Measurements from ENCODE around the gene TK1.
"Not testable (repeated sequence)": the region's sequence is repeated elsewhere in the genome, so short reads cannot be mapped to it uniquely, and the experiment has no call there.

TK1 gene

DNA sequence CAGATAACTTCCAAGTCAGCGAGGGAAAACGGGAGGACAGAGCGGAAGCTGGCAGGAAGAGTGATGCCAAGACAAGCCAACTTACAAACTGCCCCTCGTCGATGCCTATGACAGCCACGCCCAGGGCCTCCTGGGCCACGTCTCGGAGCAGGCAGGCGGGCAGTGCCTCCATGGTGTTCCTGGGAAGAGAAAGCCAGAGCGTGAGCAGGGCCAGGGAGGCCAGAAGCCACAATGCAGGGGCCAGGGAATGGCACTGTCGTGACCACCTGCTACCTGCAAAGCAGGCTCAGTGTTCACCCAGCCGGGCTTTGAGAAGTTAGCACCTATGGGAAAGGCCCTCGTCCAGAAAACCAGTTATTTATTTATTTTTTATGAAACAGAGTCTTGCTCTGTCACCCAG is 4.3 kb downstream of the TK1 start:
- H3K9ac ChIP-seq (ENCODE audit: low read length): no peak overlapping the region
- H3K4me3 ChIP-seq (ENCODE audit: low read length): no peak overlapping the region
- H3K4me1 ChIP-seq (ENCODE audit: control insufficient read depth, insufficient read depth, low read length): peaks cover 8% of the 10 kb centered on the region
- H3K27me3 ChIP-seq (ENCODE audit: control insufficient read depth, insufficient read depth, low read length): no peaks in the 10 kb centered on the region
- no peaks in the 10 kb centered on the region for H3K36me3 ChIP-seq (ENCODE audit: control insufficient read depth, insufficient read depth, low read length)
- H3K27ac ChIP-seq (ENCODE audit: low read depth, low read length): no peak overlapping the region

DNA sequence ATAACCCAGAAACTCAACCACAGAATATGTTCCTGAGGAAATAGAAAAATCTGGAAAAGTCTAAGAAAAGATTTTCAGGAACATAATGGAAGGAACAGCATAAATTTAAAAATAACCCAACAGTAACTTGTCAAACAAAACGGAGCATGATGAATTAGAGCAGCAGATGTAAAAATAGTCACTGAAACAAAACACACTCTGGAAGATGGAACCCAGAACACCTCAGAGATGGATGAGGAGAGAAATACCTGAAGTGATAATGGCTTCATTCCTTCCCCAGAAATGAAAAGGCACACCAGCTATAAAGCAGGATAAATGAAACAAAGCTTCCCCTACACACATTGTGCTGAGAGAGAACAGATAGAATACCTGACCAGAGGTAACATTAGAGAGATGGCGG is 6.3 kb downstream of the TK1 start:
- H3K4me3 ChIP-seq (ENCODE audit: low read length): no peak overlapping the region
- H3K4me1 ChIP-seq (ENCODE audit: control insufficient read depth, insufficient read depth, low read length): peaks cover 12% of the 10 kb centered on the region
- peak overlapping the region; percentile 57 for H3K27ac ChIP-seq (ENCODE audit: low read depth, low read length)
- H3K9ac ChIP-seq (ENCODE audit: low read length): no peak overlapping the region
- no peaks in the 10 kb centered on the region for H3K36me3 ChIP-seq (ENCODE audit: control insufficient read depth, insufficient read depth, low read length)
- no peaks in the 10 kb centered on the region for H3K27me3 ChIP-seq (ENCODE audit: control insufficient read depth, insufficient read depth, low read length)

DNA sequence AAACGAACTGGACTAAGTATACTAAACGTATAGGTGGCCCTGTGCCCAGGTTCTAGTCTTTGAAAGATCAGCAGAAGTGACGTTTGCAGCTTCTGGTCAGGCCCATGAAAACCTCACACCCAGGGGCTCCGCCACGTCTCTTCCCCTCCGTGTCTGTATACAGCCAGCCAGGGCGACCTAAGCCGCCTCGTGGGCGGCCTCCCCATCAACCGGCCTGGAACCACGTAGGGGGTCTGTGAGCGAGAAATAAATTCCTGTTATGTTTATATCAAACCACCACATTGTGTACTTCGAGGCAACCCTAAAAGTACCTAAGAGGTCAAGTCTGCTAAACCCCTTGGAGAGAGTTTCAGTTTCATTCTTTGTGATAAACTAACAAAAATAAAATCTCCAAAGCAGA is 6.8 kb downstream of the TK1 start:
- Histone ChIP-seq H3K4me1 (ENCODE audit: control insufficient read depth, insufficient read depth, low read length) (peaks cover 11% of the 10 kb centered on the region), H3K9ac (ENCODE audit: low read length) (no peak overlapping the region), H3K4me3 (ENCODE audit: low read length) (no peak overlapping the region), H3K36me3 (ENCODE audit: control insufficient read depth, insufficient read depth, low read length) (no peaks in the 10 kb centered on the region), H3K27me3 (ENCODE audit: control insufficient read depth, insufficient read depth, low read length) (no peaks in the 10 kb centered on the region), H3K27ac (ENCODE audit: low read depth, low read length) (peak overlapping the region; percentile 57)

DNA sequence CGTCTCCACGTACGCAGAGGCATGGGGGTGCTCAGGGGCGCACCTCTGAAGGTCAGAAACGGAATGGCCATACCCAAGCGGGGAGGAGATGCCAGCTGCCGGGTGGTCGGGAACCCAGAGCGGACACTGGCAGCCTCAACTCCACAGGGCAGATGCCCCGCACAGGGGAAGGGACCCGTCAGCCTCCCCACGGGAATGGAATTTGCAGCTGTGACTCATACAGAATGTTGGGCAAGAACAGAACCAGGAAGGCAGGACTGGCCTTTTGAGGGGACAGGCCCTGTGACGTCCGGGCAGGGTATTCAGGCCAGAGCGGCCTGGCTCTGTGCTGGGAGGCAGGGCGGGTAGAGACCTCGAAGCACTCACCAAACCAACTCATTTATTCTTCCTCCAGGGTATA is 7.5 kb downstream of the TK1 start:
- H3K4me3 ChIP-seq (ENCODE audit: low read length): no peak overlapping the region
- no peaks in the 10 kb centered on the region for H3K36me3 ChIP-seq (ENCODE audit: control insufficient read depth, insufficient read depth, low read length)
- H3K4me1 ChIP-seq (ENCODE audit: control insufficient read depth, insufficient read depth, low read length): peaks cover 9% of the 10 kb centered on the region
- no peaks in the 10 kb centered on the region for H3K27me3 ChIP-seq (ENCODE audit: control insufficient read depth, insufficient read depth, low read length)
- H3K27ac ChIP-seq (ENCODE audit: low read depth, low read length): peak overlapping the region; percentile 23
- no peak overlapping the region for H3K9ac ChIP-seq (ENCODE audit: low read length)

DNA sequence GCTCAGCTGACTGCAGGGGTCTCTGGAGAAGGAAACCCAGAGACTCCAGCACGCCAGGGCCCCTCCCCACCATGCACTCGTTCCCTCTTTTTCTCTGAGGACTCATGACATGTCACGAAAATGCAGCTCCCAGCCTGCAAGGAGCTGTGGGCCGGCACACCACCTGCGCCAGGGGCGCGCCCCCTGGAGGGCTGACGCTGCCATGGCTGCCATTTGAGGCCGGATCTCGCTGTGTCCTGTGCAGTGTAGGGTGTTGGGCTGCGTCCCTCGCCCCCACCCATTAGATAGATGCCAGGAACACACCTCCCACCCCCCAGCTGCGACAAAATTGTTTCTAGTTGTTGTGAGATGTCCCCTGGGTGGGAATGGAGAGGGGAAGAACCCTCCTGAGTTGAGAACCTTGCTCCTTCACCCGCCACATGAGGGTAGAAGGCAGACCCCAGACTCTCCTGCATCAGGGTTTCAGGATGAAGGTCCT is 10.3 kb downstream of the TK1 start:
- H3K4me1 ChIP-seq (ENCODE audit: control insufficient read depth, insufficient read depth, low read length): peaks cover 17% of the 10 kb centered on the region
- H3K27me3 ChIP-seq (ENCODE audit: control insufficient read depth, insufficient read depth, low read length): no peaks in the 10 kb centered on the region
- no peak overlapping the region for H3K27ac ChIP-seq (ENCODE audit: low read depth, low read length)
- no peak overlapping the region for H3K4me3 ChIP-seq (ENCODE audit: low read length)
- no peaks in the 10 kb centered on the region for H3K36me3 ChIP-seq (ENCODE audit: control insufficient read depth, insufficient read depth, low read length)
- no peak overlapping the region for H3K9ac ChIP-seq (ENCODE audit: low read length)

DNA sequence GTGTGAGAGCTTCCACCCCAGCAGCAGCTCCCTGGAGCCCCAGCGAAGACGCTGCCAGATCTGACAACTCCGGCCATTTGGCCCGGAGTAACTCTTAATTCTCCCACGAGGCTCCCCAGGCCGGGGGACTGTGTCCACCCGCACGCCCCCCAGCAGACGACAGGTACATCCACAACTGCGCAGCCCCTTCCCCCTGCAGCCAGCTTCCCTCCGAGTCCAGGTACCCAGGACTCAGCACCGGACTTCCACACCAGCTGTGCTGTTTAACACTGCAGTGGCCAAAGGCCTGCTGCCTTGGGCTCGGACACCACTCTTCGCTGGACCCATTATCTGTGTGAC is 11.2 kb downstream of the TK1 start:
- Histone ChIP-seq H3K4me3 (ENCODE audit: low read length) (no peak overlapping the region), H3K27ac (ENCODE audit: low read depth, low read length) (no peak overlapping the region), H3K9ac (ENCODE audit: low read length) (no peak overlapping the region), H3K27me3 (ENCODE audit: control insufficient read depth, insufficient read depth, low read length) (no peaks in the 10 kb centered on the region), H3K36me3 (ENCODE audit: control insufficient read depth, insufficient read depth, low read length) (peaks cover 3% of the 10 kb centered on the region), H3K4me1 (ENCODE audit: control insufficient read depth, insufficient read depth, low read length) (peaks cover 14% of the 10 kb centered on the region)

DNA sequence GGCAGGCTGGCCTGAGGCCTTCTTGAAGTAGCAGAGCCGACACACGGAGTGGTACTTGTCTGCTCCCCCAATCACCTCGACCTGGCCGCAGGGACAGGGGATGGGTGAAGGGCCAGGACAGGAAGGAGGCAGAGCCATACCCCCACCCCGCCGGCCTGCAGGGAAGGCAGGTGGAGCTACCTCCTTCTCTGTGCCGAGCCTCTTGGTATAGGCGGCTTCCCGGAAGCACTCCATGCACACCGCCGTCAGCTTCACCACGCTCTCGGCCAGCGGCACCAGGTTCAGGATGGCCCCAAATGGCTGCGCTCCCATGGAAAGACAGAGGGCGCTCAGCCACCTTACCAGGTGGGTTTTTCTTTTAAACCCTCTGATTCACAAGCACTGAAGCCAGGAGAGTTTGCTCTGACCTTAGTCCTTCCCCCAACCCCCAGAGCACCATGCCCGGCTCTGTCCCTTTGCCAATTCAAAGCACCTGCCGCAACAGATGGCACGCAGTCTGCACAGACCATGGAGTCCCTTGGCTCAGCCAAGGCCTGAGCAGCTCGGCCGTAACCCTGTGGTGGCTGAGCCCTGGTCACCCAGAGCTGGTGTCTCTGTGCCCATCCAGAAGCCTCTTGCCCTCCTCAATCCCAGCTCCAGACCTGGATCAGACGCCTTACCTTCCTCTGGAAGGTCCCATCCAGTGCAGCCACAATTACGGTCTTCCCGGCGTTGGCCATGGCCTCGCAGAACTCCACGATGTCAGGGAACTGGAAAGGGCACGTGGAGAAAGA is 11.8 kb downstream of the TK1 start:
- H3K27ac ChIP-seq (ENCODE audit: low read depth, low read length): peak overlapping the region; percentile 63
- H3K27me3 ChIP-seq (ENCODE audit: control insufficient read depth, insufficient read depth, low read length): no peaks in the 10 kb centered on the region
- H3K9ac ChIP-seq (ENCODE audit: low read length): no peak overlapping the region
- no peak overlapping the region for H3K4me3 ChIP-seq (ENCODE audit: low read length)
- peaks cover 11% of the 10 kb centered on the region for H3K4me1 ChIP-seq (ENCODE audit: control insufficient read depth, insufficient read depth, low read length)
- H3K36me3 ChIP-seq (ENCODE audit: control insufficient read depth, insufficient read depth, low read length): peaks cover 4% of the 10 kb centered on the region

DNA sequence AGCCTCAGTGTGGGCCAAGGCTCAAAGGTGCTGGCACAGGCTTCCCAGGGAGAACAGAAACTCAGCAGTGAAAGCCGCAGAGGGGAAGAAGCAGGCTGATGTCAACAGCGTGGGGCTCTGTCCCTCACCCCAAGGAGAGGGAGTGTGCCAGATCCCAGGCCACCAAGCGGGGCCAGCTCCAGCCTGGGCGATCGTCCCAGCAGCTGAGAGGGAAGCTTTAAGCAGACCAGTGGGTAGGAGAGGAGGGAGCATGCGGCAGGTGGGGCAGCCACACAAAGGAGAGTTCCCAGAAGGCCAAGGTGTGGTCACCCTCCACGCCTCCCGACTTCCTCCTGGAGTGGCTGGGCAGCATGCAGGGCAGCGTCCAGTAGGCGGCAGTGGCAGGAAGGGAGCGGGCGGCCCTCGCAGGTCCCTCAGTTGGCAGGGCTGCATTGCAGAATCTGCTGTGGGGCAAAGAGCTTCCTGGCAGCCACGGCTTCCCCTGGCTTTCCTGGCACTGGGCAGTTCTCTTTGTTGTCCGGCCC is 12.4 kb downstream of the TK1 start:
- Histone ChIP-seq H3K4me1 (ENCODE audit: control insufficient read depth, insufficient read depth, low read length) (peaks cover 11% of the 10 kb centered on the region), H3K36me3 (ENCODE audit: control insufficient read depth, insufficient read depth, low read length) (peaks cover 4% of the 10 kb centered on the region), H3K27ac (ENCODE audit: low read depth, low read length) (peak overlapping the region; percentile 63), H3K4me3 (ENCODE audit: low read length) (no peak overlapping the region), H3K9ac (ENCODE audit: low read length) (peak overlapping the region; percentile 41), H3K27me3 (ENCODE audit: control insufficient read depth, insufficient read depth, low read length) (no peaks in the 10 kb centered on the region)

DNA sequence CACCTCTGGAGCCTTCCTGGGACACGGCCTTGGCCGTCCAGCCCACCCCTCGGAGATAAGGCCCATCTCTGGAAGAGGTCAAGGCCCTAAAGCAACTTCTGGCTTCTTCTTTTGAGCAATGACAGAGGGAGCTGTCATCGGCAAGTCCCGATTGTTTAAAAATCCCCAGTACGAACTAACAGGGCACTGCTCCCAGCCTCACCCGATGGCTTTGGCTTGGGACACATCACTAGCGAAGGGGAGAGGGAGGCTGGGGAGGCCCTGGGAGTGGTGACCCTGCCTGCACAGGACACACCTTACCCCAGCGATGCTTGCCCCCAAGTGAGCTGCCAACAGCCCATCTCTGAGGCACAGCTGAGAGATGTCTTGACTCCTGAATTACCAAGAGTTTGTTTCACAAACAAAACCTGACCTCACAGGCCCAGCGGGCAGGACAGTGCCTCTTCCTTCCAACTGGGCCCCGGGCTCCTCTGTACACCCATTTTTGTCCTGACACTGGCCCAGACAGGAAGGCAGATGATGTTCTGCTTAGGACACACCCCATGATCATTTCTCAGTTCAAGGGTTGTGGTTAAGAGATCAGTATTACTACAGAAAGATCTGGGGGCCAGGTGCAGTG is 13.6 kb downstream of the TK1 start:
- H3K27ac ChIP-seq (ENCODE audit: low read depth, low read length): peak overlapping the region; percentile 47
- H3K4me3 ChIP-seq (ENCODE audit: low read length): no peak overlapping the region

DNA sequence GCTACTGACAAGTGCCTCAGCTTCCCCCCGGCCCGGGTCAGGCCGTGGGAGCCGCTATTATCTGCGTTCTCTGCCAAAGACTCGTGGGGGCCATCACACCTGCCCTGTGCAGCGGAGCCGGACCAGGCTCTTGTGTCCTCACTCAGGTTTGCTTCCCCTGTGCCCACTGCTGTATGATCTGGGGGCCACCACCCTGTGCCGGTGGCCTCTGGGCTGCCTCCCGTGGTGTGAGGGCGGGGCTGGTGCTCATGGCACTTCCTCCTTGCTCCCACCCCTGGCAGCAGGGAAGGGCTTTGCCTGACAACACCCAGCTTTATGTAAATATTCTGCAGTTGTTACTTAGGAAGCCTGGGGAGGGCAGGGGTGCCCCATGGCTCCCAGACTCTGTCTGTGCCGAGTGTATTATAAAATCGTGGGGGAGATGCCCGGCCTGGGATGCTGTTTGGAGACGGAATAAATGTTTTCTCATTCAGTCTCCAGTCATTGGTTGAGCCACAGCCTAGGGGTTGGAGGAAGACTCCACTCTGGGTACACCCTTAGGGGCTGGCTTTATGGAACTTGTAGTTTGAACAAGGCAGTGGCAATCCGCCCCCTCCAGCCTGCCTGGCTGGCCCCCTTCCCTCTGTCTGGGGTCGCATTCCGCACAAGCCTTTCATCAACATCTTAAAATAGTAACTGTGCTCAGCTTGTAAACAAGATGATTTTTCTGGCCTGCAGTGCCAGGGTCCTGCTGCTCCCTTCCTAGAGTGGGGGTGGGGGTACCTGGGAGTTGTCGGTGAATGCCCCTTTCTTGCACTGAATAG is 14.4 kb downstream of the TK1 start:
- H3K4me1 ChIP-seq (ENCODE audit: control insufficient read depth, insufficient read depth, low read length): peaks cover 11% of the 10 kb centered on the region
- no peak overlapping the region for H3K9ac ChIP-seq (ENCODE audit: low read length)

More for the DNA sequence above, 13.6 kb downstream of the TK1 start:
- H3K36me3 ChIP-seq (ENCODE audit: control insufficient read depth, insufficient read depth, low read length): peaks cover 4% of the 10 kb centered on the region
- no peaks in the 10 kb centered on the region for H3K27me3 ChIP-seq (ENCODE audit: control insufficient read depth, insufficient read depth, low read length)
- peaks cover 11% of the 10 kb centered on the region for H3K4me1 ChIP-seq (ENCODE audit: control insufficient read depth, insufficient read depth, low read length)
- H3K9ac ChIP-seq (ENCODE audit: low read length): no peak overlapping the region

DNA sequence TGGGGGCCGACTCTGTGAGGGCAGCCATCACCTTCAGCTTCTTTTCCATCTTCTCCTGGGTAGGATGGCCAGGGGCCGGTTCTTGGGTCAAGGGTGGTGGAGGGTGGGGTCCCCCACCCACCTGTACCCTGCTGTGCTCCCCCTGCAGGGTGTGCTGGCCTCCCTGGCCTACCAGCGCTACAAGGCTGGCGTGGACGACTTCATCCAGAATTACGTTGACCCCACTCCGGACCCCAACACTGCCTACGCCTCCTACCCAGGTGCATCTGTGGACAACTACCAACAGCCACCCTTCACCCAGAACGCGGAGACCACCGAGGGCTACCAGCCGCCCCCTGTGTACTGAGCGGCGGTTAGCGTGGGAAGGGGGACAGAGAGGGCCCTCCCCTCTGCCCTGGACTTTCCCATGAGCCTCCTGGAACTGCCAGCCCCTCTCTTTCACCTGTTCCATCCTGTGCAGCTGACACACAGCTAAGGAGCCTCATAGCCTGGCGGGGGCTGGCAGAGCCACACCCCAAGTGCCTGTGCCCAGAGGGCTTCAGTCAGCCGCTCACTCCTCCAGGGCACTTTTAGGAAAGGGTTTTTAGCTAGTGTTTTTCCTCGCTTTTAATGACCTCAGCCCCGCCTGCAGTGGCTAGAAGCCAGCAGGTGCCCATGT is 15.1 kb downstream of the TK1 start:
- not testable (repeated sequence) for H3K9ac ChIP-seq (ENCODE audit: low read length); H3K36me3 ChIP-seq (ENCODE audit: control insufficient read depth, insufficient read depth, low read length); H3K27me3 ChIP-seq (ENCODE audit: control insufficient read depth, insufficient read depth, low read length); H3K4me3 ChIP-seq (ENCODE audit: low read length)
- H3K4me1 ChIP-seq (ENCODE audit: control insufficient read depth, insufficient read depth, low read length): peaks cover 11% of the 10 kb centered on the region
- H3K27ac ChIP-seq (ENCODE audit: low read depth, low read length): peak overlapping the region; percentile 8

More for the DNA sequence above, 14.4 kb downstream of the TK1 start:
- Histone ChIP-seq H3K27ac (ENCODE audit: low read depth, low read length) (peak overlapping the region; percentile 47), H3K27me3 (ENCODE audit: control insufficient read depth, insufficient read depth, low read length) (no peaks in the 10 kb centered on the region), H3K36me3 (ENCODE audit: control insufficient read depth, insufficient read depth, low read length) (peaks cover 4% of the 10 kb centered on the region), H3K4me3 (ENCODE audit: low read length) (no peak overlapping the region)
